GM21529 (cell line): ENCODE results near the gene PRELP.
"Not testable (repeated sequence)": the region's sequence is repeated elsewhere in the genome, so short reads cannot be mapped to it uniquely, and the experiment has no call there.

Source experiments
- ATAC-seq: cut with Tn5 transposase; IDR thresholded peaks from one replicate; pipeline ENCODE4 v1.9.1; 2021; ENCODE audit not compliant: unreplicated experiment

The PRELP gene

GRCh38 chr1:203475012-203475981 is at the start of gene PRELP:
Gene PRELP, plus strand, starts transcription at chr1:203475806. Its CDS starts 7,379 bp downstream, at chr1:203483185.
- ATAC-seq, result no peak

- no peak for ATAC-seq
Measured at GRCh38 chr1:203426366-203426765, 49.2 kb upstream of the PRELP start.

- ATAC-seq, result no peak
Measured at GRCh38 chr1:203426870-203427269, 48.7 kb upstream of the PRELP start.

- no peak for ATAC-seq
Measured at GRCh38 chr1:203427451-203427850, 48.2 kb upstream of the PRELP start.

- no peak for ATAC-seq
Measured at GRCh38 chr1:203428981-203429599, 46.5 kb upstream of the PRELP start.

- no peak for ATAC-seq
Measured at GRCh38 chr1:203435615-203436014, 40.0 kb upstream of the PRELP start.

- no peak for ATAC-seq
Measured at GRCh38 chr1:203437696-203438315, 37.8 kb upstream of the PRELP start.

GRCh38 chr1:203439131-203439730 is 36.4 kb upstream of the PRELP start:
- no peak for ATAC-seq

GRCh38 chr1:203440771-203441170 is 34.8 kb upstream of the PRELP start:
- ATAC-seq, result no peak

GRCh38 chr1:203441766-203442165 is 33.8 kb upstream of the PRELP start:
- no peak for ATAC-seq

- no peak for ATAC-seq
Measured at GRCh38 chr1:203442821-203443220, 32.8 kb upstream of the PRELP start.

- ATAC-seq, result no peak
Measured at GRCh38 chr1:203443296-203443695, 32.3 kb upstream of the PRELP start.

- no peak for ATAC-seq
Measured at GRCh38 chr1:203444171-203444576, 31.4 kb upstream of the PRELP start.

- ATAC-seq, result no peak
Measured at GRCh38 chr1:203447151-203447550, 28.5 kb upstream of the PRELP start.

GRCh38 chr1:203447598-203447997 is 28.0 kb upstream of the PRELP start:
- not testable (repeated sequence) for ATAC-seq

- ATAC-seq, result no peak
Measured at GRCh38 chr1:203448521-203449061, 27.0 kb upstream of the PRELP start.

- ATAC-seq, result no peak
Measured at GRCh38 chr1:203450001-203450400, 25.6 kb upstream of the PRELP start.

GRCh38 chr1:203450479-203451149 is 25.0 kb upstream of the PRELP start:
- ATAC-seq, result no peak

- no peak for ATAC-seq
Measured at GRCh38 chr1:203451836-203452784, 23.5 kb upstream of the PRELP start.
